ENCODE data around the gene C2orf68.
"Not testable (repeated sequence)": the region's sequence is repeated elsewhere in the genome, so short reads cannot be mapped to it uniquely, and the experiment has no call there.

C2orf68 gene

DNA sequence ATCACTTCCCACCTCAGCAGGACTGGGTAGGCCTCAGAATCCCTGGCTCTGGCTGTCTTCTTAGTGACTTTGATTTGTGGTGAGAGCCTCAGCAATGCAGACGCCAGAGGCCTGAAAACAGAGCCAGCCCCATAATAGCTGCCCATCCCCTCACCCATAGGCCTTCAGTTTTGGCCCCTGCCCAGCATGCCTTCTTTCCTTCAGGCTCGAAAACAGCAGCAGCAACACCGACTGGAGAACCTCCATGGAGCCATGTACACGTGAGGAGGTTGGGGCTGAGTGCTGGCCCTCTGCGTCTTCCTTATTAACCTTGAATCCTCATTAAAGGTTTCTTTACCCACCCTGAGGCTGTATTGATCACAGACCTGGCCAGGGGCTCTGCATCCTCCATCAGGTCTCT is 14.6 kb downstream of the C2orf68 start:
- DNase-seq: no peak

- DNase-seq: no peak
These were observed 15.3 kb downstream of the C2orf68 start for GRCh38 chr2:85596486-85597143.

GRCh38 chr2:85596026-85596333 is 15.9 kb downstream of the C2orf68 start:
- peak in 1 of 4 experiments; percentile 41 for DNase-seq

- peak; percentile 74 to 79 (median 76) for DNase-seq
These were observed 16.4 kb downstream of the C2orf68 start, which contains the start of gene RNF181 for GRCh38 chr2:85595301-85596025. RNF181 (plus strand) TSS chr2:85595745; CDS start chr2:85595764, 19 bp downstream.

DNA sequence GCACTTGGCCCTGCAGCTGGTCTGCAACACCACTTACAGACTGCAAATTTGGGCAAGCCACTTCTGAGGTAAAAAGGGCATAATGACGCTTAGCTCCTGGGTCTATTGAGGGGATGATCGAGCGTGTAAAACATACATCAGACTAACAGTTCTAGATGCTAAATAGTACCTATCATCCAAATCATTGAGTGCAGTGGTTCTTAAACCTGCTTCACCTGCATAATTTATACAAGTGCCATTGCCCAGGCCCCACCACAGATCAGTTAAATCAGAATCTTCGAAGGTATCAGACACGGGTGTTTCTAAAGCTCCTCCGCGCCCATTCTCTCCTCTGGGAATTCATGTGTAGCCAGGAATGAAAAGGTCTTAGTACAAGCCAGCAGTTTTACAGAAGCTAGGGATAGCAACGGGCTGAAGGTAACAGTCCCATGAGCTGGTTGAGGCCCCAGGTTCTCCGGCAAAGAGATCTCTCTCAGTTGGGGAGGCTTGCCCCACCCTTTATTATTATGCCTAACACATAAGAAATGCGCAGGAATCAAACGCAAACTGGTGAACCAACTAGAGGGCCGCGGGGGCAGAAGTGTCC is 17.1 kb downstream of the C2orf68 start:
- no peak for DNase-seq

DNA sequence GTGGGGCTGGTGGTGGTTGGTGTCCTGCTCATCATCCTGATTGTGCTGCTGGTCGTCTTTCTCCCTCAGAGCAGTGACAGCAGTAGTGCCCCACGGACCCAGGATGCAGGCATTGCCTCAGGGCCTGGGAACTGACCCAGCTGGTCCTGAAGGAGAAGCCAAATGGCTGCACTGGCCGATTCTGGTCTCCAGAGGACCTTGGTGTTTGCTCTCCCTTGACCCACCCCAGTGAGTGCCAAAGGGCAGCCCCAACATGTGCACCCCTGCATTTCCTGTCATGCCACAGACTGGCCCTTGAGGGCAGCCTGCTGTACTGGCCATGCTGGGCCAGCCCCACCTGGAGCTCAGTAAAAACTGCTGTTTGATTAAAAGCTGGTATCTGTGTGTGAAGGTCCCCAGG is 18.8 kb downstream of the C2orf68 start:
- DNase-seq: no peak

- DNase-seq: not testable (repeated sequence)
These were observed 19.6 kb downstream of the C2orf68 start for GRCh38 chr2:85592299-85592698.

DNA sequence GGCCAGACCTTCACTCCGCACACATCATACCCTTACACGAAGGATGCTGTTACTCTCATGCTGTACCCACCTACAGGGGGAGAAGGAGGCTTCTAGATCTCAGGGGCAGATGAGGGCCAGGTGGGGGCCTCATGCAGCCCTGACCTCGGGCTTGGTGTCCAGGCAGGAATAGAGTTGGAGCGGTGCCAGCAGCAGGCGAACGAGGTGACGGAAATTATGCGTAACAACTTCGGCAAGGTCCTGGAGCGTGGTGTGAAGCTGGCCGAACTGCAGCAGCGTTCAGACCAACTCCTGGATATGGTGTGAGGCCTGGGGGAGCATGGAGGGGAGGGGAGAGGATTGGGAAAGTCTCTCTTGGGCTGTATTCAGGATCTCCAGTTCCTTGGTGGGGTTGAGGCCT is 20.3 kb downstream of the C2orf68 start:
- no peak for DNase-seq

GRCh38 chr2:85590950-85591349 is 20.9 kb downstream of the C2orf68 start:
- no peak for DNase-seq

- no peak for DNase-seq
These were observed 21.7 kb downstream of the C2orf68 start for GRCh38 chr2:85589982-85590791.

DNA sequence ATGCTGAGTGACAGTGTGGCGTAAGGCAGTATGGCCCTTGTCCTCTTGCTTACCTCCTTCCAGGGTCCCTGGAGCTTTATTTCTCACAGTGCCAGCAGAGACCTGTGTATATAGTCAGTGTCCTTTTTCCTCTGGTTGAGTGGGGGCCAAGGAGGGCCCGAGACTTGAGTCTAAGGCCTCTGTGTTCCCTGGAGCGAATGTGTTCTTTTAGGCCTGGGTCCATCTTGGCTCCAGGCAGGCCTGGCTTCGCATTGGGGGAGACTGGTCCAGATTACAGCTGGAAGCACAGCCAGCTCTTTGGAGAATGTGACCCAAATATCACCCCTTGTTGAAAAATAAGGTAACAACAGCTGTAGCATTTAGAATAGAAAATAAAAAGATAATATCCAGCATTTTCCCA is 22.7 kb downstream of the C2orf68 start:
- no peak for DNase-seq

DNA sequence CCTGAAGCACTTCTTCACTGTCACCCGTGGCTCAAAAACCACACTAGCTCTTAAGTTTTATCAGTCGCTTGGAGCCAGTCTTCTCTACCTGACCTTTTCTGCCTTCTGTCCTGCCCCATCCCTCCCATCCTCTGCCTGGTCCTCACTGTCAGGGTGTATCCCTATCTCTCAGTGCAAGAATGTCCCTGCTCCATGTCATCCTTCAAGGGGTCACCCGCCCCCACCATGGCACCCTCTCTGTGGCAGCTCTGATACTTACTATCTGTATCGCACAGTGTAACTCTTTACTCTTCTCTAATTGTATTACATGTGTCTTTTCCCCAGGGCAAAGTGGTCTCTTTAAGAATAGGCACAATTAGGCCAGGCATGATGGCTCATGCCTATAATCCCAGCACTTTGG is 23.2 kb downstream of the C2orf68 start:
- no peak for DNase-seq

DNA sequence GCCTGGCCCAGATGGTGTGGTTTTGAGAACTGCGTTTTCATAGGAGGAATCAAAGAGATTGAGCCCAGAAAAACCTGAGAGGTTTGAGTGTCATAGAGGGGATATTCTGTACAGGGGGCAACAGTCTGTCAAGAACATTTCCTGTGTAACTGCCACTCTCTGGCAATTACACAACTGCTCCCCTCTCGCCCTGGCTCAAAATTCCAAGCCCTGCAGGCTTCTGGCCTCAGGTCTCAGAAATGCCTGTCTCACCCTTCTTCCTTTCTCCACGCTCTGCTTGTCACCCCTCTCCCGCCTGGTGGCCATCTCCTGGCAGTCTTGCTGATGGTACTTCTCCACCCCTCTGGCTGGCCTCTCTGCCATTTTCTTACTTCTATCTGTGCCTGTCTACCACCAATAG is 23.6 kb downstream of the C2orf68 start:
- no peak for DNase-seq

GRCh38 chr2:85585781-85586105 is 26.1 kb downstream of the C2orf68 start:
- no peak for DNase-seq

- DNase-seq: no peak
These were observed 26.7 kb downstream of the C2orf68 start for GRCh38 chr2:85584857-85585780.

DNA sequence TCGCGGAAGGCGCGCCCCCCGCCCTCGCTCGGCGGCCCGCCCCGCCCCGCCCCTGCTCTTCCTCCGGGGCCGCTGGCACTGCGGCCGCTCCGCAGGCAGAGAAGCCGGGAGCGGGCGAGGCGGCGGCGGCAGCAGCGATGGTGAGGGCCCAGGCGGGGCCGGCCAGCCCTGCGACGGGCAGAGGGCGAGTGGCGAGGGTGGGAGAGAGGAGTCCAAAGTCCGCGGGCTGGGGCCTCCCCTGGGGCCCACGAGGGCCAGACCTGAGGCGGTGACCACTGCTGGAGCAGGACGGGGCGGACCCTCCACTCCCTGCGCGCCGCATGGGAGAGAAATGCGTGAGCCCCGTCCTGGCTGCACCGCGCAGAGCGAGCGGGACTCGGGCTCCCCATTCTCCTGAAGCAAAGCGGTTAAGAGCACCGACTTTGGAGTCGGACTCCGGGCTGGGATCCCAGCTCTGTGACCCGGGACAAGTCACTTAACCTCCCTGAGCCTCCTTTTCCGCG is 27.5 kb downstream of the C2orf68 start, which contains the start of gene VAMP5:
Gene VAMP5 (plus strand): TSS at position 78 of the 503 bp plus-strand sequence. CDS start 60 bp downstream, at position 138.
- DNase-seq: peak in 2 of 4 experiments; percentile 19 to 30

DNA sequence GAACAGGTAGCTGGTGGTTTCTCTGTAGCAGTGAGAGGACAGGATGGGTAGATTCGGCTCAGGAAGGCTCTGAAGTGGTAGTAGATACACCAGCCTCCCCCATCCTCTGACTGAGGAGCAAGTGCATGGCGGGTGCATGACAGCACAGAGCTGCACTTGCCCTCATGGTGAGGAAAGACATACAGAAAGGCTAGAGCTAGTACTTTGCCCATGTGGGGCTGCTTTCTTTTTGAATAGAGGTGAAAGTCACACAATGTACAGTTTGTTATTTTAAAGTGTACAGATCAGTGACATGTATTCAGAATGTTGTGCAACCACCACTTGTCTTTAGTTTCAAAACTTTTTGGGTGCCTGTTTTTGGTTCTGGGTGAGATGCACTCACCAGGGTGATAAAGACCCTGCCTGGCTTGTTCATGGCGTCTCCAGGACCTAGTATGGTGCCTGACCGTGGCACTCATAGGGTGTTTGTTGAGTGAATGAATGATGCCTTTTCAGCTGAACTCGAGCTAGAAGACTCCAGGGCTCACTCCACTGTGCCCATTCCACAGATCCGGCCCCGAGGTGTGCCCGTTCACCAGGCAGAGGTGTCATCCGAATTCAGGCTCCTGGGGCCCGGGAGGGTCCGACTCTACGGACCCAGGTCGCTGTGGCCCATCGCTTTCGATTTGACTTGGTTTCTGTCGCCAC is 28.1 kb downstream of the C2orf68 start:
- DNase-seq: peak in 2 of 4 experiments; percentile 11 to 24

DNA sequence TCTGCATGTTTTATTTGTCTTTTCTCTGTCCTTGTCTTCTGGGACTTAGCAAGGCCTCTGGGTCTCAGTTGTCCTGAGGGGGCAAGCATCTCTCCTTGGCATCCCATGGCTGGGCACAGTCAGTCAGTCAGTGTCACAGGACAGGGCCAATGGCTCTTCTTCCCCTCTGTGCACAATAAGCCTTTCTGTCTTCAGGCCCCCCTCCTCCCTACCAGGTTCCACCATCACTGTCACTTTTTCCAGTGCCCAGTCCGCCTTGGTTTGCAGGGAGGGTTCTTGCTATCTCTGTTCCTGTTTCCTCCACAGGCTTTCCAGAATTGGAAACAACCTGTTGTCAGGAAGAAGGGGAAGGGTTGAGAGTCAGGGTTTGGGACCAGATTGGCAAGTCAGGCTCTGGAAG is 29.4 kb downstream of the C2orf68 start:
- no peak for DNase-seq

- no peak for DNase-seq
These were observed 31.7 kb downstream of the C2orf68 start for GRCh38 chr2:85580206-85580605.

DNA sequence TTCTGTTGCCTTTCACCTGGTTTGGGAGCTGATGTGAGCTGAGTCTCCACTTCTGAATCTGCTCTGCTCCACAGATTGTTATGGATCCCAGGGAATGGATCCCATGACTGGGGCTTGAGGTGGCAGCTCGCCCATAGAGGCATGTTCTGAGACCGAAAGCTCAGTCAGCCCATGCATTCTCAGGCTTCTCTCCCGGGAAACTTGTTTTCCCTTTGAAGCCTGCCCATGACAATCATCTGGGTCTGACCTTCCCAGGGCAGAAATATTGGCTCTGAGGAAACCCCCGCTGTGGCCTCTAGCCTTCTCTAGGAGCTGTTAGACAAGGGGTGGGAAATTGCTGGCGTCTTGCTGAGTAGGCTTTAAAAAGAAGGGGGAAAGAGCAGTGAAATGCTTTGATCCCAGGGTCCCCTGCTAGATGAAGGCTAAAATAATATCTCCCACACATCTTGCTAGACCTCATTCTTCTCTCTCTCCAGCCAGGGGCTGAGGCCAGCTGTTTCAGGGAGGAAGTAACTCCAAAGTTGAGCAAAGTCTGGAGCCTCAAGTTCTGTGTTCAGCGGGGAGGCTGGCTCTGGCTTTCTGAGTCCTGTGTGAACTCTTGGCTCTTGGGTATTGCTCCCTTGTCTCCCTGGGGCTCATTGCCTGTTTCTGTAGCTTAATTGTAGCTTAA is 32.5 kb downstream of the C2orf68 start:
- no peak for DNase-seq
